OCI-LY7 (cell line): ENCODE measurements around the gene RLN3.

ENCODE experiments used
- EZH2phosphoT487 ChIP-seq: fragments of 200-600 bp; sonication (generic); IDR thresholded peaks from 2 replicates; pipeline ENCODE4 v1.6.1; 2018; ENCODE audit warnings: low read depth, borderline replicate concordance, mild to moderate bottlenecking, mixed run types, antibody characterized with exemption, low read length, moderate library complexity, mixed read lengths
- TF ChIP-seq, protein P1 (sequence below): fragments of 200-600 bp; sonication (generic); conservative IDR thresholded peaks from 2 replicates; pipeline ENCODE4 v1.5.1; 2014; ENCODE audit warnings: mild to moderate bottlenecking, antibody characterized with exemption, low read length, moderate library complexity, mixed read lengths

GRCh38 chr19:13983213-13983889 is 44.6 kb upstream of the RLN3 start:
- TF ChIP-seq, protein P1, sequence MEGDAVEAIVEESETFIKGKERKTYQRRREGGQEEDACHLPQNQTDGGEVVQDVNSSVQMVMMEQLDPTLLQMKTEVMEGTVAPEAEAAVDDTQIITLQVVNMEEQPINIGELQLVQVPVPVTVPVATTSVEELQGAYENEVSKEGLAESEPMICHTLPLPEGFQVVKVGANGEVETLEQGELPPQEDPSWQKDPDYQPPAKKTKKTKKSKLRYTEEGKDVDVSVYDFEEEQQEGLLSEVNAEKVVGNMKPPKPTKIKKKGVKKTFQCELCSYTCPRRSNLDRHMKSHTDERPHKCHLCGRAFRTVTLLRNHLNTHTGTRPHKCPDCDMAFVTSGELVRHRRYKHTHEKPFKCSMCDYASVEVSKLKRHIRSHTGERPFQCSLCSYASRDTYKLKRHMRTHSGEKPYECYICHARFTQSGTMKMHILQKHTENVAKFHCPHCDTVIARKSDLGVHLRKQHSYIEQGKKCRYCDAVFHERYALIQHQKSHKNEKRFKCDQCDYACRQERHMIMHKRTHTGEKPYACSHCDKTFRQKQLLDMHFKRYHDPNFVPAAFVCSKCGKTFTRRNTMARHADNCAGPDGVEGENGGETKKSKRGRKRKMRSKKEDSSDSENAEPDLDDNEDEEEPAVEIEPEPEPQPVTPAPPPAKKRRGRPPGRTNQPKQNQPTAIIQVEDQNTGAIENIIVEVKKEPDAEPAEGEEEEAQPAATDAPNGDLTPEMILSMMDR: no peak
- no peak for TF ChIP-seq EZH2phosphoT487
